GM12891 (cell line): ENCODE data around the gene METRN.

Experiments
- POLR2A ChIP-seq: IDR thresholded peaks from 2 replicates; pipeline ENCODE4 v1.6.1; 2011; ENCODE audit warnings: low read depth, low read length, control low read depth
- TAF1 ChIP-seq: IDR thresholded peaks from 2 replicates; pipeline ENCODE4 v1.6.1; 2011; ENCODE audit warnings: low read depth, low read length, control low read depth

GRCh38 chr16:740459-740763, 25.5 kb downstream of the METRN start:
- no peak for TF ChIP-seq TAF1
- TF ChIP-seq POLR2A, result no peak
